22Rv1 (cell line): ENCODE results near the gene USH2A.

Source experiments
- ZFX ChIP-seq: fragments of 450-650 bp; IDR thresholded peaks from 2 replicates; pipeline ENCODE4 v1.6.1; 2017; ENCODE audit warnings: antibody characterized with exemption, borderline replicate concordance
- TF ChIP-seq, protein P1 (sequence below): fragments of 450-650 bp; IDR thresholded peaks from 2 replicates; pipeline ENCODE4 v1.5.1; 2017; ENCODE audit warnings: mild to moderate bottlenecking

DNA sequence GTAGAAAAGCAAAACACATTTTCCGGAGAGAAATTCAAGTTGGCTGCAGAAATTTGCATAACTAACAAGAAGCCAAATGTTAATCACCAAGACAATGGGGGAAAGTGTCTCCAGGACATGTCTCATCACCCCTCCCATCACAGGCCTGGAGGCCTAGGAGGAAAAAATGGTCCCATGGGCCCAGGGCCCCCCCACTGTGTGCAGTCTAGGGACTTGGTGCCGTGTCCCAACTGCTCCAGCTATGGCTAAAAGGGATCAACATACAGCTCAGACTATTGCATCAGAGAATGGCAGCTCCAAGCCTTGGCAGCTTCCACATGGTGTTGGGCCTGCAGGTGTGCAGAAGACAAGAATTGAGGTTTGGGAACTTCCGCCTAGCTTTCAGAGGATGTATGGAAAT lies 138.2 kb downstream of the USH2A start:
- TF ChIP-seq, protein P1, sequence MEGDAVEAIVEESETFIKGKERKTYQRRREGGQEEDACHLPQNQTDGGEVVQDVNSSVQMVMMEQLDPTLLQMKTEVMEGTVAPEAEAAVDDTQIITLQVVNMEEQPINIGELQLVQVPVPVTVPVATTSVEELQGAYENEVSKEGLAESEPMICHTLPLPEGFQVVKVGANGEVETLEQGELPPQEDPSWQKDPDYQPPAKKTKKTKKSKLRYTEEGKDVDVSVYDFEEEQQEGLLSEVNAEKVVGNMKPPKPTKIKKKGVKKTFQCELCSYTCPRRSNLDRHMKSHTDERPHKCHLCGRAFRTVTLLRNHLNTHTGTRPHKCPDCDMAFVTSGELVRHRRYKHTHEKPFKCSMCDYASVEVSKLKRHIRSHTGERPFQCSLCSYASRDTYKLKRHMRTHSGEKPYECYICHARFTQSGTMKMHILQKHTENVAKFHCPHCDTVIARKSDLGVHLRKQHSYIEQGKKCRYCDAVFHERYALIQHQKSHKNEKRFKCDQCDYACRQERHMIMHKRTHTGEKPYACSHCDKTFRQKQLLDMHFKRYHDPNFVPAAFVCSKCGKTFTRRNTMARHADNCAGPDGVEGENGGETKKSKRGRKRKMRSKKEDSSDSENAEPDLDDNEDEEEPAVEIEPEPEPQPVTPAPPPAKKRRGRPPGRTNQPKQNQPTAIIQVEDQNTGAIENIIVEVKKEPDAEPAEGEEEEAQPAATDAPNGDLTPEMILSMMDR: no peak
- no peak for TF ChIP-seq ZFX
